A549 (cell line): ENCODE results near the gene POLR3E. TPM values are rescaled to one million over a fixed set of nuclear protein-coding genes. Genes with fewer than 3 reads are reported as not detected.

Experiments used
- ATAC-seq, 2 experiments: fragments of 200-7000 bp in 1 of 2; fragments of >200 bp in 1 of 2; cut with Nextera tagmentation in 1 of 2; cut with Tn5 transposase in 1 of 2; 3 replicates each; pipeline versions ENCODE4 v1.8.0 to v1.9.1; 2018 to 2020; ENCODE audit warnings: mild to moderate bottlenecking in 1 of 2, moderate library complexity in 1 of 2
- CTCF ChIA-PET: fragments of 300-600 bp; sonication (Branson Sonifier 250); formaldehyde crosslinking; extraction: SDS; loops from one replicate; lab custom pipeline; 2021; ENCODE audit warnings: antibody characterized with exemption, inconsistent platforms; lab: Yijun Ruan, JAX
- POLR2A ChIA-PET: fragments of 350-600 bp; formaldehyde crosslinking; extraction: SDS; loops from one replicate; lab custom pipeline; 2021; ENCODE audit warnings: antibody characterized with exemption, inconsistent platforms; lab: Yijun Ruan, JAX
- DNase-seq, 2 experiments: peaks; one replicate each; pipeline versions ENCODE4 v3.0.0 to v3.0.0-alpha.2; 2011 to 2016; ENCODE audit warnings: low read depth in 1 of 2, low spot score in 1 of 2
- FAIRE-seq: peaks from 2 replicates; lab custom pipeline; 2011; peaks lifted over from hg19 to GRCh38; lab: Jason Lieb, UNC
- H3K27ac ChIP-seq, 2 experiments: fragments of >200 bp; sonication (Bioruptor Twin); formaldehyde crosslinking; 3 replicates each; pipeline ENCODE4 v1.5.1; 2016 to 2017
- H3K4me1 ChIP-seq: fragments of >200 bp; sonication (Bioruptor Twin); formaldehyde crosslinking; 3 replicates; pipeline ENCODE4 v1.6.1; 2016
- H3K4me2 ChIP-seq: fragments of >200 bp; sonication (Bioruptor Twin); formaldehyde crosslinking; 3 replicates; pipeline ENCODE4 v1.6.1; 2016
- H3K4me3 ChIP-seq: fragments of >200 bp; sonication (Bioruptor Twin); formaldehyde crosslinking; 3 replicates; pipeline ENCODE4 v1.5.1; 2016
- H3K9me3 ChIP-seq: fragments of >200 bp; sonication (Bioruptor Twin); formaldehyde crosslinking; 3 replicates; pipeline ENCODE4 v1.6.1; 2016
- CHD4 ChIP-seq: fragments of 200-600 bp; sonication (generic); IDR thresholded peaks from 2 replicates; pipeline ENCODE4 v1.6.1; 2016; ENCODE audit warnings: antibody characterized with exemption, mild to moderate bottlenecking, borderline replicate concordance
- EHMT2 ChIP-seq: fragments of 200-600 bp; sonication (generic); IDR thresholded peaks from 2 replicates; pipeline ENCODE4 v1.6.1; 2016; ENCODE audit warnings: antibody characterized with exemption, low read depth, mild to moderate bottlenecking, moderate library complexity
- ESRRA ChIP-seq: fragments of 150-350 bp; IDR thresholded peaks from 2 replicates; pipeline ENCODE4 v1.6.1; 2014; ENCODE audit warnings: mild to moderate bottlenecking, low read length, borderline replicate concordance
- FOXS1 ChIP-seq: fragments of 250-450 bp; sonication (Bioruptor Pico); IDR thresholded peaks from 2 replicates; pipeline ENCODE4 v1.5.0; 2020; ENCODE audit warnings: mild to moderate bottlenecking, moderate library complexity
- HDAC2 ChIP-seq: fragments of 200-600 bp; sonication (generic); IDR thresholded peaks from 2 replicates; pipeline ENCODE4 v1.6.1; 2016
- HES2 ChIP-seq: fragments of >200 bp; sonication (Bioruptor Twin); formaldehyde crosslinking; IDR thresholded peaks from 2 replicates; pipeline ENCODE4 v1.6.1; 2016
- HOXB13 ChIP-seq: fragments of 250-450 bp; sonication (Bioruptor Pico); IDR thresholded peaks from 2 replicates; pipeline ENCODE4 v1.5.0; 2020; ENCODE audit warnings: low read depth, mild to moderate bottlenecking, moderate library complexity
- KDM5A ChIP-seq: fragments of 200-600 bp; sonication (generic); IDR thresholded peaks from 2 replicates; pipeline ENCODE4 v1.6.1; 2016; ENCODE audit warnings: antibody characterized with exemption, mild to moderate bottlenecking
- MYC ChIP-seq: IDR thresholded peaks from 2 replicates; pipeline ENCODE4 v1.6.1; 2012; ENCODE audit warnings: mild to moderate bottlenecking, inconsistent platforms, low read length, improper control_type of control experiment, borderline replicate concordance
- POLR2A ChIP-seq: IDR thresholded peaks from 2 replicates; pipeline ENCODE4 v1.6.1; 2012; ENCODE audit warnings: mild to moderate bottlenecking, low read length
- RFX5 ChIP-seq: fragments of 450-650 bp; IDR thresholded peaks from 2 replicates; pipeline ENCODE4 v1.7.1; 2014; ENCODE audit warnings: antibody characterized with exemption, mild to moderate bottlenecking, moderate library complexity
- TP53 ChIP-seq: fragments of 250-450 bp; sonication (Bioruptor Pico); IDR thresholded peaks from 2 replicates; pipeline ENCODE4 v1.5.0; 2021; ENCODE audit warnings: mild to moderate bottlenecking, moderate library complexity
- USF2 ChIP-seq: fragments of 450-650 bp; IDR thresholded peaks from 2 replicates; pipeline ENCODE4 v1.6.1; 2014; ENCODE audit warnings: antibody characterized with exemption
- ZFP36 ChIP-seq: fragments of 450-650 bp; IDR thresholded peaks from 2 replicates; pipeline ENCODE4 v1.6.1; 2014; ENCODE audit warnings: borderline replicate concordance; ENCODE audit not compliant: partially characterized antibody
- ZSCAN20 ChIP-seq: fragments of 250-450 bp; sonication (Bioruptor Pico); IDR thresholded peaks from 2 replicates; pipeline ENCODE4 v1.8.0; 2022; ENCODE audit warnings: mild to moderate bottlenecking, moderate library complexity
- WGBS: methylation state at CpG from one replicate; pipeline ENCODE4 v1.1.6; 2017; ENCODE audit errors: missing lambda C conversion rate; 5-methylcytosine and 5-hydroxymethylcytosine counted together
- polyA plus RNA-seq, 4 experiments: library from polyadenylated mRNA; depleted of rRNA in 3 of 4; stranded (reverse); fragments of >200 nt; fragmentation: RNase III in 1 of 4; extraction: RNeasy Plus Mini Kit Qiagen cat#74134 plus additional on column Dnase treatment in 1 of 4; gene quantifications; 2 replicates in 3 of 4; 3 replicates in 1 of 4; pipeline ENCODE4 v1.2.3, GENCODE V29; 2011 to 2017
- TF ChIP-seq, protein P1 (sequence below): IDR thresholded peaks from 2 replicates; pipeline ENCODE4 v1.6.1; 2012; ENCODE audit warnings: low read depth, borderline replicate concordance
- TF ChIP-seq, protein P2 (sequence below): IDR thresholded peaks from 2 replicates; pipeline ENCODE4 v1.6.1; 2012

The POLR3E gene
- polyA plus RNA-seq, 2 of the 4 experiments (the other 2 are of a cell fraction): 54.6 to 77.9 TPM

- no peak for FAIRE-seq
- WGBS: 88% methylated on average over 12 of the region's 12 CpGs
- Histone ChIP-seq H3K4me3 (no peak overlapping the region), H3K4me2 (no peak overlapping the region), H3K9me3 (no peaks in the 10 kb centered on the region), H3K4me1 (no peaks in the 10 kb centered on the region), H3K27ac (no peak overlapping the region)
- ATAC-seq: no peak
- TF ChIP-seq, protein P1, sequence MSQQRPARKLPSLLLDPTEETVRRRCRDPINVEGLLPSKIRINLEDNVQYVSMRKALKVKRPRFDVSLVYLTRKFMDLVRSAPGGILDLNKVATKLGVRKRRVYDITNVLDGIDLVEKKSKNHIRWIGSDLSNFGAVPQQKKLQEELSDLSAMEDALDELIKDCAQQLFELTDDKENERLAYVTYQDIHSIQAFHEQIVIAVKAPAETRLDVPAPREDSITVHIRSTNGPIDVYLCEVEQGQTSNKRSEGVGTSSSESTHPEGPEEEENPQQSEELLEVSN: no peak
- TF ChIP-seq FOXS1 (CRISPR knock-in tag): no peak
- no peak for TF ChIP-seq POLR2A
- TF ChIP-seq CHD4: no peak
- TF ChIP-seq HES2: no peak
- TF ChIP-seq, protein P2, sequence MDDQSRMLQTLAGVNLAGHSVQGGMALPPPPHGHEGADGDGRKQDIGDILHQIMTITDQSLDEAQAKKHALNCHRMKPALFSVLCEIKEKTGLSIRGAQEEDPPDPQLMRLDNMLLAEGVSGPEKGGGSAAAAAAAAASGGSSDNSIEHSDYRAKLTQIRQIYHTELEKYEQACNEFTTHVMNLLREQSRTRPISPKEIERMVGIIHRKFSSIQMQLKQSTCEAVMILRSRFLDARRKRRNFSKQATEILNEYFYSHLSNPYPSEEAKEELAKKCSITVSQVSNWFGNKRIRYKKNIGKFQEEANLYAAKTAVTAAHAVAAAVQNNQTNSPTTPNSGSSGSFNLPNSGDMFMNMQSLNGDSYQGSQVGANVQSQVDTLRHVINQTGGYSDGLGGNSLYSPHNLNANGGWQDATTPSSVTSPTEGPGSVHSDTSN: no peak
- ChIA-PET CTCF (interaction anchor here (1.2 to 9.8 kb wide), 3 partner anchors 20 to 1474 kb away, joined by 3 to 160 read pairs (median 4); partner anchors contain the start of gene POLR3E), POLR2A (no interaction called here)
- no peak for DNase-seq
These were observed 26.2 kb downstream of the POLR3E start for GRCh38 chr16:22323173-22323958.

- FAIRE-seq: no peak
- DNase-seq: no peak
- H3K4me3 ChIP-seq: no peak overlapping the region
- ChIA-PET POLR2A (no interaction called here), CTCF (interaction anchor here (1.2 to 9.8 kb wide), 3 partner anchors 21 to 1475 kb away, joined by 3 to 160 read pairs (median 4); partner anchors contain the start of gene POLR3E)
- no peak overlapping the region for H3K27ac ChIP-seq
- H3K9me3 ChIP-seq: no peaks in the 10 kb centered on the region
- 92% methylated on average over 16 of the region's 24 CpGs for WGBS
- TF ChIP-seq ZFP36: no peak
- ATAC-seq: no peak
- H3K4me2 ChIP-seq: no peak overlapping the region
- H3K4me1 ChIP-seq: no peaks in the 10 kb centered on the region
These were observed 27.0 kb downstream of the POLR3E start for GRCh38 chr16:22323959-22324786.

GRCh38 chr16:22324787-22325597 is 27.8 kb downstream of the POLR3E start:
- H3K4me1 ChIP-seq: no peaks in the 10 kb centered on the region
- TF ChIP-seq RFX5 (no peak), ESRRA (no peak), HDAC2 (no peak), USF2 (no peak), KDM5A (no peak), HOXB13 (no peak), TP53 (no peak), EHMT2 (no peak), ZFP36 (no peak), ZSCAN20 (CRISPR knock-in tag) (no peak), MYC (no peak)
- FAIRE-seq (no peak), ATAC-seq (no peak), DNase-seq (no peak)
- 94% methylated on average over 19 of the region's 19 CpGs for WGBS
- ChIA-PET CTCF (interaction anchor here (1.2 to 9.8 kb wide), 2 partner anchors 21 to 1476 kb away, joined by 3 to 160 read pairs; partner anchors contain the start of gene POLR3E), POLR2A (no interaction called here)
- H3K4me3 ChIP-seq: no peak overlapping the region
- H3K4me2 ChIP-seq: no peak overlapping the region
- H3K9me3 ChIP-seq: no peaks in the 10 kb centered on the region
- no peak overlapping the region for H3K27ac ChIP-seq
